Naive thymus-derived CD4-positive, alpha-beta T cell (primary cell): ENCODE data around the gene MEX3D. TPM values are rescaled to one million over a fixed set of nuclear protein-coding genes. Genes with fewer than 3 reads are reported as not detected.
A peak's percentile ranks its signal among the peaks of the same experiment; 100 is the strongest.

Source experiments
- ATAC-seq: fragments of 150-1000 bp; cut with Tn5 transposase; 2 replicates; pipeline ENCODE4 v1.10.0; 2021; ENCODE audit warnings: mild to moderate bottlenecking, moderate library complexity
- CTCF ChIA-PET: fragments of 350-600 bp; sonication (Branson Sonifier 250); formaldehyde crosslinking; loops from one replicate; lab custom pipeline; 2021; ENCODE audit warnings: antibody characterized with exemption; lab: Charles Lee
- POLR2A ChIA-PET: fragments of 350-600 bp; sonication (Branson Sonifier 250); formaldehyde crosslinking; loops from one replicate; lab custom pipeline; 2021; ENCODE audit warnings: antibody characterized with exemption, inconsistent platforms; lab: Charles Lee
- DNase-seq, 9 donors: peaks; one replicate each; pipeline versions ENCODE4 v3.0.0 to v3.0.0-alpha.2; 2020 to 2022; ENCODE audit warnings: mixed read lengths in 1 of 9
- H3K27ac ChIP-seq: one replicate; pipeline ENCODE4 v1.7.0; 2013; ENCODE audit warnings: mild to moderate bottlenecking, low read depth, low read length, moderate library complexity
- H3K27me3 ChIP-seq, 2 donors: one replicate each; pipeline ENCODE4 v1.7.0; 2013; ENCODE audit warnings: low read length in 2 of 2, mild to moderate bottlenecking in 2 of 2, moderate library complexity in 2 of 2; ENCODE audit not compliant: control insufficient read depth in 2 of 2, insufficient read depth in 2 of 2
- H3K36me3 ChIP-seq, 3 experiments: 1 replicate in 2 of 3; 2 replicates in 1 of 3; pipeline ENCODE4 v1.7.0; 2013; ENCODE audit warnings: low read length in 3 of 3, mild to moderate bottlenecking in 3 of 3, moderate library complexity in 1 of 3; ENCODE audit not compliant: insufficient read depth in 3 of 3, control insufficient read depth in 2 of 3
- H3K4me1 ChIP-seq, 2 donors: one replicate each; pipeline ENCODE4 v1.7.0; 2013; ENCODE audit warnings: low read length in 2 of 2, mild to moderate bottlenecking in 2 of 2, moderate library complexity in 1 of 2; ENCODE audit not compliant: control insufficient read depth in 2 of 2, insufficient read depth in 2 of 2
- H3K4me3 ChIP-seq: 2 replicates; pipeline ENCODE4 v1.7.0; 2013; ENCODE audit warnings: mild to moderate bottlenecking, low read length
- H3K9me3 ChIP-seq, 3 experiments: 1 replicate in 2 of 3; 2 replicates in 1 of 3; pipeline ENCODE4 v1.7.0; 2013; ENCODE audit warnings: low read length in 3 of 3; ENCODE audit not compliant: control insufficient read depth in 2 of 3
- H3K27ac Mint-ChIP-seq, 9 donors: one replicate each; pipeline ENCODE4 v1.8.0; 2020 to 2022; ENCODE audit warnings: mixed read lengths in 9 of 9, mild to moderate bottlenecking in 8 of 9, moderate library complexity in 5 of 9, inconsistent platforms in 2 of 9
- H3K27me3 Mint-ChIP-seq, 5 donors: one replicate each; pipeline ENCODE4 v1.8.0; 2021 to 2022; ENCODE audit warnings: mixed read lengths in 5 of 5, mild to moderate bottlenecking in 1 of 5
- H3K36me3 Mint-ChIP-seq, 5 donors: one replicate each; pipeline ENCODE4 v1.8.0; 2020 to 2022; ENCODE audit warnings: mixed read lengths in 5 of 5, mild to moderate bottlenecking in 3 of 5, inconsistent platforms in 1 of 5
- H3K4me1 Mint-ChIP-seq, 7 donors: one replicate each; pipeline ENCODE4 v1.8.0; 2020 to 2022; ENCODE audit warnings: mixed read lengths in 7 of 7, mild to moderate bottlenecking in 3 of 7, inconsistent platforms in 1 of 7
- H3K4me3 Mint-ChIP-seq, 10 donors: one replicate each; pipeline ENCODE4 v1.8.0; 2020 to 2022; ENCODE audit warnings: mild to moderate bottlenecking in 10 of 10, mixed read lengths in 10 of 10, moderate library complexity in 6 of 10, inconsistent platforms in 2 of 10
- H3K9me3 Mint-ChIP-seq, 11 donors: one replicate each; pipeline ENCODE4 v1.8.0; 2020 to 2022; ENCODE audit warnings: mixed read lengths in 11 of 11, mild to moderate bottlenecking in 4 of 11, inconsistent platforms in 1 of 11, moderate library complexity in 1 of 11
- intact Hi-C, 2 donors: fragments of 100-400 bp; cut with micrococcal nuclease; formaldehyde crosslinking; loops; one replicate each; pipeline ENCODE4 v1.15.1; 2023
- polyA plus RNA-seq, 2 donors: library from polyadenylated mRNA; unstranded; fragments of 300-500 nt; fragmentation: Illumina TruSeq; gene quantifications; one replicate each; pipeline ENCODE4 v1.2.3, GENCODE V29; 2021
- total RNA-seq, 6 experiments: library from RNA in 5 of 6; stranded (reverse) in 5 of 6; gene quantifications; 1 replicate in 5 of 6; 2 replicates in 1 of 6; pipeline ENCODE4 v1.2.3 and lab custom pipeline; 2021 to 2026

The MEX3D gene
- total RNA-seq (1 to 10 TPM; 2.1 to 8.3 (median 2.3) TPM), polyA plus RNA-seq (not detected), total RNA-seq (lab: John Stamatoyannopoulos, UW) (1.2 reads per million)

- DNase-seq (peak; percentile 64 to 86 (median 81)), ATAC-seq (peak; percentile 98)
- peak within 1 kb of the TSS in 1 of 9 donors; percentile 52 for H3K27ac Mint-ChIP-seq
- H3K36me3 Mint-ChIP-seq = no peaks in the 10 kb centered on the region
- peaks cover 5 to 6% of the 10 kb centered on the region in 2 donors for H3K4me1 ChIP-seq
- peak within 1 kb of the TSS in 8 of 10 donors; percentile 3 to 78 (median 50) for H3K4me3 Mint-ChIP-seq
- no peak within 1 kb of the TSS for H3K27ac ChIP-seq
- peaks cover 0 to 8% (median 3%) of the 10 kb centered on the region in 7 donors for H3K4me1 Mint-ChIP-seq
- H3K9me3 Mint-ChIP-seq = peaks cover 0 to 2% (median 0%) of the 10 kb centered on the region in 11 donors
- intact Hi-C loops = loop anchor here in 1 of 2 donors (1.0 kb wide), 3 partner anchors 24 to 78 kb away; partner anchors contain the start of genes MBD3, PCSK4 and UQCR11
- H3K27me3 Mint-ChIP-seq = peaks cover 0 to 32% (median 6%) of the 10 kb centered on the region in 5 donors
- ChIA-PET POLR2A (interaction anchor here (0.9 to 1.0 kb wide), 2 partner anchors 37 to 299 kb away, joined by 3 read pairs; partner anchors contain the start of gene UQCR11), CTCF (interaction anchor here (0.6 kb wide), 1 partner anchor 258 kb away, joined by 3 read pairs; no protein-coding TSS in a partner anchor)
- no peaks in the 10 kb centered on the region for H3K9me3 ChIP-seq
- no peaks in the 10 kb centered on the region for H3K36me3 ChIP-seq
- H3K27me3 ChIP-seq = no peaks in the 10 kb centered on the region
- no peak within 1 kb of the TSS for H3K4me3 ChIP-seq
These were observed at the start of gene MEX3D for GRCh38 chr19:1568320-1569019. Gene MEX3D, minus strand, starts transcription at chr19:1568325. Its CDS starts 267 bp downstream, at chr19:1568058.

- peak overlapping the region in 7 of 9 donors; percentile 4 to 55 (median 25) for H3K27ac Mint-ChIP-seq
- ATAC-seq = no peak
These were observed 48.8 kb upstream of the MEX3D start for GRCh38 chr19:1616875-1617274.

GRCh38 chr19:1616396-1616795, 48.3 kb upstream of the MEX3D start:
- CTCF ChIA-PET = interaction anchor here (1.6 kb wide), 1 partner anchor 56 kb away, joined by 4 read pairs; no protein-coding TSS in a partner anchor

More at GRCh38 chr19:1616875-1617274, 48.8 kb upstream of the MEX3D start:
- peaks cover 0 to 93% (median 0%) of the 10 kb centered on the region in 3 experiments for H3K36me3 ChIP-seq
- ChIA-PET CTCF (interaction anchor here (1.6 kb wide), 1 partner anchor 55 kb away, joined by 4 read pairs; no protein-coding TSS in a partner anchor), POLR2A (interaction anchor here (1.0 to 1.3 kb wide), 2 partner anchors 8 to 11 kb away, joined by 3 to 4 read pairs; no protein-coding TSS in a partner anchor)
- DNase-seq = no peak
- peaks cover 8 to 22% (median 17%) of the 10 kb centered on the region in 7 donors for H3K4me1 Mint-ChIP-seq
- intact Hi-C loops = no loop called here
- no peaks in the 10 kb centered on the region for H3K4me1 ChIP-seq
- H3K4me3 ChIP-seq = no peak overlapping the region
- H3K9me3 ChIP-seq = no peaks in the 10 kb centered on the region
- no peak overlapping the region for H3K4me3 Mint-ChIP-seq
- peaks cover 0 to 23% (median 8%) of the 10 kb centered on the region in 5 donors for H3K36me3 Mint-ChIP-seq
- H3K27ac ChIP-seq = peak overlapping the region; percentile 31
- H3K27me3 Mint-ChIP-seq = no peaks in the 10 kb centered on the region
- H3K9me3 Mint-ChIP-seq = peaks cover 0 to 2% (median 0%) of the 10 kb centered on the region in 11 donors
- H3K27me3 ChIP-seq = no peaks in the 10 kb centered on the region

GRCh38 chr19:1615156-1615765, 47.1 kb upstream of the MEX3D start:
- Mint-ChIP-seq H3K27ac (no peak overlapping the region), H3K4me3 (peak overlapping the region in 1 of 10 donors; percentile 68), H3K27me3 (no peaks in the 10 kb centered on the region), H3K9me3 (peaks cover 0 to 2% (median 0%) of the 10 kb centered on the region in 11 donors), H3K36me3 (peaks cover 0 to 27% (median 8%) of the 10 kb centered on the region in 5 donors), H3K4me1 (peaks cover 13 to 30% (median 20%) of the 10 kb centered on the region in 7 donors)
- Histone ChIP-seq H3K27me3 (no peaks in the 10 kb centered on the region), H3K9me3 (no peaks in the 10 kb centered on the region), H3K4me1 (peaks cover 0 to 3% of the 10 kb centered on the region in 2 donors), H3K27ac (no peak overlapping the region), H3K4me3 (no peak overlapping the region), H3K36me3 (peaks cover 0 to 87% (median 6%) of the 10 kb centered on the region in 3 experiments)
- DNase-seq (no peak), ATAC-seq (no peak)
- CTCF ChIA-PET = no interaction called here
- intact Hi-C loops = no loop called here
- POLR2A ChIA-PET = no interaction called here

More at GRCh38 chr19:1616396-1616795, 48.3 kb upstream of the MEX3D start:
- Mint-ChIP-seq H3K27me3 (no peaks in the 10 kb centered on the region), H3K27ac (peak overlapping the region in 3 of 9 donors; percentile 9 to 25 (median 11)), H3K36me3 (peaks cover 0 to 23% (median 8%) of the 10 kb centered on the region in 5 donors), H3K9me3 (peaks cover 0 to 2% (median 0%) of the 10 kb centered on the region in 11 donors), H3K4me1 (peaks cover 8 to 22% (median 17%) of the 10 kb centered on the region in 7 donors), H3K4me3 (no peak overlapping the region)
- ATAC-seq = no peak
- Histone ChIP-seq H3K4me3 (no peak overlapping the region), H3K36me3 (peaks cover 0 to 91% (median 3%) of the 10 kb centered on the region in 3 experiments), H3K4me1 (no peaks in the 10 kb centered on the region), H3K9me3 (no peaks in the 10 kb centered on the region), H3K27ac (no peak overlapping the region), H3K27me3 (no peaks in the 10 kb centered on the region)
- intact Hi-C loops = no loop called here
- POLR2A ChIA-PET = interaction anchor here (1.3 kb wide), 1 partner anchor 10 kb away, joined by 4 read pairs; no protein-coding TSS in a partner anchor
- DNase-seq = no peak

GRCh38 chr19:1613808-1614570, 45.9 kb upstream of the MEX3D start:
- DNase-seq = no peak
- peaks cover 0 to 78% (median 6%) of the 10 kb centered on the region in 3 experiments for H3K36me3 ChIP-seq
- H3K4me1 ChIP-seq = peaks cover 10 to 15% of the 10 kb centered on the region in 2 donors
- H3K27me3 Mint-ChIP-seq = no peaks in the 10 kb centered on the region
- no peak overlapping the region for H3K4me3 Mint-ChIP-seq
- H3K9me3 ChIP-seq = no peaks in the 10 kb centered on the region
- peak overlapping the region in 1 of 9 donors; percentile 5 for H3K27ac Mint-ChIP-seq
- ChIA-PET CTCF (no interaction called here), POLR2A (interaction anchor here (0.6 kb wide), 1 partner anchor 15 kb away, joined by 3 read pairs; no protein-coding TSS in a partner anchor)
- H3K9me3 Mint-ChIP-seq = peaks cover 0 to 2% (median 0%) of the 10 kb centered on the region in 11 donors
- no peaks in the 10 kb centered on the region for H3K27me3 ChIP-seq
- peaks cover 21 to 40% (median 29%) of the 10 kb centered on the region in 7 donors for H3K4me1 Mint-ChIP-seq
- ATAC-seq = no peak
- H3K36me3 Mint-ChIP-seq = peaks cover 0 to 27% (median 8%) of the 10 kb centered on the region in 5 donors
- H3K4me3 ChIP-seq = no peak overlapping the region
- H3K27ac ChIP-seq = no peak overlapping the region
- intact Hi-C loops = no loop called here
